Thoracic aorta (tissue), 2 donors: ENCODE results near the gene NTRK2. TPM values are rescaled to one million over a fixed set of nuclear protein-coding genes. Genes with fewer than 3 reads are reported as not detected.

Experiments used
- ATAC-seq: fragments of 150-250 bp; one replicate; pipeline ENCODE4 v1.8.0; 2017; ENCODE audit warnings: low read depth; ENCODE audit not compliant: insufficient number of reproducible peaks, low FRiP score
- DNase-seq: peaks from one replicate; pipeline ENCODE4 v3.0.0-alpha.2; 2020; ENCODE audit warnings: low spot score
- H3K27ac ChIP-seq, 2 donors: fragments of 200-600 bp; sonication (generic); 1 replicate in 1 of 2; 2 replicates in 1 of 2; pipeline ENCODE4 v1.5.1; 2016; ENCODE audit warnings: mild to moderate bottlenecking in 2 of 2, moderate library complexity in 2 of 2
- H3K27me3 ChIP-seq: fragments of 200-600 bp; sonication (generic); replicated peaks from 2 replicates; pipeline ENCODE4 v1.6.0; 2016; ENCODE audit warnings: mild to moderate bottlenecking; ENCODE audit not compliant: insufficient read depth
- H3K36me3 ChIP-seq: fragments of 200-600 bp; sonication (generic); one replicate; pipeline ENCODE4 v1.5.1; 2016
- H3K4me1 ChIP-seq, 2 donors: fragments of 200-600 bp; sonication (generic); 1 replicate in 1 of 2; 2 replicates in 1 of 2; pipeline versions ENCODE4 v1.5.1 to v1.6.0; 2016; ENCODE audit warnings: low read depth in 2 of 2, mild to moderate bottlenecking in 1 of 2; ENCODE audit not compliant: control insufficient read depth in 1 of 2
- H3K4me3 ChIP-seq: fragments of 200-600 bp; sonication (generic); 2 replicates; pipeline ENCODE4 v1.5.1; 2016; ENCODE audit warnings: mild to moderate bottlenecking
- H3K9me3 ChIP-seq: fragments of 200-600 bp; sonication (generic); 2 replicates; pipeline ENCODE4 v1.5.1; 2016
- CTCF ChIP-seq: fragments of 200-600 bp; sonication (generic); IDR thresholded peaks from one replicate; pipeline ENCODE4 v1.5.1; 2019; ENCODE audit warnings: antibody characterized with exemption
- total RNA-seq, 2 donors: library from RNA; depleted of rRNA; stranded (reverse); fragments of >200 nt; gene quantifications; one replicate each; pipeline versions ENCODE4 v1.1.0 to v1.2.3, GENCODE V29; 2016

The NTRK2 gene
- total RNA-seq, 2 donors from 2014 or later = 12.6 to 27.9 TPM

- H3K36me3 ChIP-seq = no peaks in the 10 kb centered on the region
- no peak for ATAC-seq
- H3K4me3 ChIP-seq = no peak overlapping the region
- H3K27me3 ChIP-seq = no peaks in the 10 kb centered on the region
- TF ChIP-seq CTCF = no peak
- no peak for DNase-seq
- no peaks in the 10 kb centered on the region for H3K4me1 ChIP-seq
- H3K9me3 ChIP-seq = no peaks in the 10 kb centered on the region
- H3K27ac ChIP-seq = no peak overlapping the region
Observed at GRCh38 chr9:84974855-84975254, 305.3 kb downstream of the NTRK2 start.

GRCh38 chr9:84975926-84976325 lies 306.4 kb downstream of the NTRK2 start:
- ATAC-seq (no peak), DNase-seq (no peak)
- Histone ChIP-seq H3K36me3 (no peaks in the 10 kb centered on the region), H3K9me3 (no peaks in the 10 kb centered on the region), H3K27me3 (no peaks in the 10 kb centered on the region), H3K4me1 (no peaks in the 10 kb centered on the region), H3K27ac (no peak overlapping the region), H3K4me3 (no peak overlapping the region)
- TF ChIP-seq CTCF = no peak

DNA sequence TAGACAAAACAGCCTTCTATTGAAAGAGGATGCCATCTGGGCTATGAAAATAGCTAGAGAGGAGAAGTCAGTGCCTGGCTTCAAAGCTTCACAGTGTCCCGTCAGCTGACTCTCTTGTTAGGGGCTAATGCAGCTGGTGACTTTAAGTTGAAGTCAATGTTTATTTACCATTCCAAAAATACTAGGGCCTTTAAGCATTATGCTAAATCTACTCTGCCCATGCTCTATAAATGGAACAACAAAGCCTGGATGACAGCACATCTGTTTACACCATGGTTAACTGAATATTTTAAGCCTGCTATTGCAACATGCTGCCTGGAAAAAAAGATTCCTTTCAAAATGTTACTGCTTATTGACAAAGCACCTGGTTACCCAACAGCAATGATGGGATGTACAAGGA lies 309.1 kb downstream of the NTRK2 start:
- TF ChIP-seq CTCF = no peak
- no peak for ATAC-seq
- H3K4me1 ChIP-seq = no peaks in the 10 kb centered on the region

DNA sequence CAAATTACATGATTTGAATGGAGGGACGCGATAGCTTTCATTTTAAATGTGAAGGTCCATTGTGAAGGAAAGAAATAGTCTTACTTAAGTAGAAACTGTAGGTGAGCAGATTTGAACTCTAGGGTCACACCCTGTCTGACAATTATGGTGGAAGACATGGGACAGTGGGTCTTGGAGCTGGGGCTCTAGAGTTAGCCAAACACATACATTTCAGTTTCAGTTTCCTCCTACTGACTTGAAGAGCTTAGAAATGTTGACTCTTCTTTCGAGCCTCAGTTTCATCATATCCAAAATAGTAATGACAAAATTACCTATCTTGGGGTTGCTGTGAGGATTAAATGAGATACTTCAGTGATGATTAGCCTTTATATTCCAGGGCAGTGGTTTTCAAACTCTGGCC lies 314.2 kb downstream of the NTRK2 start:
- H3K27ac ChIP-seq = no peak overlapping the region
- no peak for DNase-seq
- no peak overlapping the region for H3K4me3 ChIP-seq
- TF ChIP-seq CTCF = no peak
- no peaks in the 10 kb centered on the region for H3K9me3 ChIP-seq
- no peak for ATAC-seq
- H3K4me1 ChIP-seq = no peaks in the 10 kb centered on the region
- H3K27me3 ChIP-seq = no peaks in the 10 kb centered on the region
- no peaks in the 10 kb centered on the region for H3K36me3 ChIP-seq

More for the DNA sequence above, 309.1 kb downstream of the NTRK2 start:
- no peaks in the 10 kb centered on the region for H3K27me3 ChIP-seq
- H3K27ac ChIP-seq = no peak overlapping the region
- no peak for DNase-seq
- no peaks in the 10 kb centered on the region for H3K9me3 ChIP-seq
- H3K4me3 ChIP-seq = no peak overlapping the region
- H3K36me3 ChIP-seq = no peaks in the 10 kb centered on the region

GRCh38 chr9:84988621-84989020 lies 319.1 kb downstream of the NTRK2 start:
- DNase-seq (no peak), ATAC-seq (no peak)
- H3K36me3 ChIP-seq = no peaks in the 10 kb centered on the region
- H3K27ac ChIP-seq = no peak overlapping the region
- no peak for TF ChIP-seq CTCF
- no peaks in the 10 kb centered on the region for H3K27me3 ChIP-seq
- H3K4me1 ChIP-seq = no peaks in the 10 kb centered on the region
- no peak overlapping the region for H3K4me3 ChIP-seq
- no peaks in the 10 kb centered on the region for H3K9me3 ChIP-seq
